ENCODE measurements around the gene CPN2.
A peak's percentile ranks its signal among the peaks of the same experiment; 100 is the strongest.

- TF ChIP-seq, protein P1, sequence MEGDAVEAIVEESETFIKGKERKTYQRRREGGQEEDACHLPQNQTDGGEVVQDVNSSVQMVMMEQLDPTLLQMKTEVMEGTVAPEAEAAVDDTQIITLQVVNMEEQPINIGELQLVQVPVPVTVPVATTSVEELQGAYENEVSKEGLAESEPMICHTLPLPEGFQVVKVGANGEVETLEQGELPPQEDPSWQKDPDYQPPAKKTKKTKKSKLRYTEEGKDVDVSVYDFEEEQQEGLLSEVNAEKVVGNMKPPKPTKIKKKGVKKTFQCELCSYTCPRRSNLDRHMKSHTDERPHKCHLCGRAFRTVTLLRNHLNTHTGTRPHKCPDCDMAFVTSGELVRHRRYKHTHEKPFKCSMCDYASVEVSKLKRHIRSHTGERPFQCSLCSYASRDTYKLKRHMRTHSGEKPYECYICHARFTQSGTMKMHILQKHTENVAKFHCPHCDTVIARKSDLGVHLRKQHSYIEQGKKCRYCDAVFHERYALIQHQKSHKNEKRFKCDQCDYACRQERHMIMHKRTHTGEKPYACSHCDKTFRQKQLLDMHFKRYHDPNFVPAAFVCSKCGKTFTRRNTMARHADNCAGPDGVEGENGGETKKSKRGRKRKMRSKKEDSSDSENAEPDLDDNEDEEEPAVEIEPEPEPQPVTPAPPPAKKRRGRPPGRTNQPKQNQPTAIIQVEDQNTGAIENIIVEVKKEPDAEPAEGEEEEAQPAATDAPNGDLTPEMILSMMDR (IDR thresholded peaks at IDR 0.05) = no peak
- TF ChIP-seq EP300 (IDR thresholded peaks at IDR 0.05) = peak in 1 of 2 donors; percentile 56
Measured at GRCh38 chr3:194296454-194297263, 54.5 kb downstream of the CPN2 start.

Measured in tibial nerve (tissue), 4 donors.